ENCODE measurements around the gene PITHD1. TPM values are rescaled to one million over a fixed set of nuclear protein-coding genes. Genes with fewer than 3 reads are reported as not detected.

Gene PITHD1
- total RNA-seq, 6 experiments from 2014 or later = 22.9 to 34.7 (median 30.6) TPM

GRCh38 chr1:23741609-23742008 lies 36.6 kb upstream of the PITHD1 start:
- Histone ChIP-seq H3K36me3 (no peaks in the 10 kb centered on the region), H3K4me3 (no peak overlapping the region), H3K4me1 (peaks cover 0 to 26% (median 6%) of the 10 kb centered on the region in 4 donors), H3K27ac (no peak overlapping the region), H3K9me3 (no peaks in the 10 kb centered on the region), H3K27me3 (no peaks in the 10 kb centered on the region)
- ATAC-seq (no peak), DNase-seq (no peak)
- intact Hi-C loops (cut with DNase I) = loop anchor here in 1 of 2 donors (10.0 kb wide), 1 partner anchor 47 kb away; the partner anchor contains the start of gene RPL11
- WGBS (ENCODE audit: insufficient coverage, low coverage, low lambda C conversion rate, missing lambda C conversion rate) = 89% methylated on average over 5 of the region's 5 CpGs
- TF ChIP-seq POLR2A (IDR thresholded peaks at IDR 0.05) = no peak
- TF ChIP-seq CTCF (IDR thresholded peaks at IDR 0.05) = no peak

DNA sequence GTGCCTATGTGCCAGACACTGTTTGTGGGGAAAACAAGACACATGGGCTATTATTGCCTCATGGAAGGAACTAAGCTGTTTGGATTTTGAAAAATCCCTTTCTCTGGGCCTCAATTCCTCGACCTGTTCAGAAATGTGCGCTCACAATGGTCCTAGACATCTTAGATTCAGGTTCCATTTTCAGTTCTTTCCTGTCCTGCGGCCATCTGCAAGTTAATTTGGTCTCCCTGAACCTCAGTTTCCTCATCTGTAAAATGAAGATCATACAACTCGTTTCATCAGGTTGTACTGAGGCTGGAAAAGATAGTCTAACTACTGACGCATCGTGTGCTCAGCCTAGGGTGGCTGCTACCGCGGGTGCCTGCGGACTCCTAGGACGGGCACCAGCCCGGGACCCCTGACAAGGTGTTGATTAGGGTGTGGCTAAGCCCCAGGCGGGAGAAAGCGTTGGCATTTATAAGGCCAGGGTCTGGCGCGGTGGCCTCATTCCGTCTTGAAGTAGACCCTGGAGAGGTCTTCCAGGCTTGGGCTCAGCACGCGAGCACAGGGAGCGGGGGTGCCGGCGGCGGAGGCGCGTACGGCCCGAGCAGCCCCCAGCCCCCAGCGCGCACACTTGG lies 35.4 kb upstream of the PITHD1 start:
- peak overlapping the region; percentile 98 to 100 (median 100) for H3K4me3 ChIP-seq
- intact Hi-C loops (cut with DNase I) = loop anchor here in 1 of 2 donors (10.0 kb wide), 1 partner anchor 48 kb away; the partner anchor contains the start of gene RPL11
- H3K36me3 ChIP-seq = peaks cover 0 to 2% (median 0%) of the 10 kb centered on the region in 4 donors
- ATAC-seq (peak; percentile 3 to 19 (median 14)), DNase-seq (no peak)
- TF ChIP-seq POLR2A (IDR thresholded peaks at IDR 0.05) = no peak
- TF ChIP-seq CTCF (IDR thresholded peaks at IDR 0.05) = no peak
- peaks cover 0 to 38% (median 6%) of the 10 kb centered on the region in 4 donors for H3K4me1 ChIP-seq
- H3K27ac ChIP-seq = peak overlapping the region; percentile 88 to 94 (median 92)
- H3K27me3 ChIP-seq = no peaks in the 10 kb centered on the region
- 42% methylated on average over 6 of the region's 28 CpGs for WGBS (ENCODE audit: insufficient coverage, low coverage, low lambda C conversion rate, missing lambda C conversion rate)
- H3K9me3 ChIP-seq = no peaks in the 10 kb centered on the region

DNA sequence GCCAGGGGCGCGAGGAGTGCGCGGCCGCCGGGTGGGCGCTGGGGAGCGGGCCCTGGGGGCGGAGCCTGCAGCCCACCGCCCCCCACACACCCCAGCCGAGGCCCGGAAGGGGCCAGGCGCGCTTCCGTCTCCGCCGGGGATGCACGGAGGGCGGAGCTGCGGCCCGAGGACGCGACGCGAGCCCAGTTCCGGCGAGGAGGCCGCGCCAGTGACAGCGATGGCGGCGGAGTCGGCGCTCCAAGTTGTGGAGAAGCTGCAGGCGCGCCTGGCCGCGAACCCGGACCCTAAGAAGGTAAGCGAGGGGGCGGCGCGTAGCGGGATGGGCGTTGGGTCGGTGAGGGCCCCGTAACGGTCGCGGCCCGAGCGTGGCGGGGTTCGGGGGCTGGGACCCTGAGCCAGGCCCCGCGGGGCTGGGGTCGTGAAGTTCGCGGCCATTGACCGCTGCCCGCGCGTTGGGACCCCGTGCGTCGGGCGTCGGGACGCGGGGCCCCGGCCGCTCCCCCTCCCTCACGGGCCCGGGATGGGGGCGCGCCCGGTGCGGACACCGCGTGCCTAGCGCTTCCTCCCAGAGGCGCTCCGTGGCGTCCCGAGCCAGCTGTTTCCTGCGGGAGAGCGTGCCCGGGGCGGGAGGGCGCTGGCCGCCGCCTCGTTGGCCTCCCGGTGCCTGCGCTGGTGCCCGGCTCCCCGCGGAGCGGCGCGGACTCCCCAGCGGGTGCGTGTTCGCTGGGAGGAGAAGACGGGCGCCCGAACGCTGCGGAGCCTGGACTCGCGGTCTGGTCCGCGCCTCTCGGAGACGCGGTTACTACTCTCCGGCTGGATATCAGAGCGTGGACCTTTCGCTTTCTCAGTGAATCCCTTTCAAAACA lies 34.7 kb upstream of the PITHD1 start, which contains the start of gene ELOA:
TSS of gene ELOA (plus strand) at position 185 of the 866 bp plus-strand sequence. CDS start at position 218, 33 bp downstream.
- intact Hi-C loops (cut with DNase I) = loop anchor here in 1 of 2 donors (10.0 kb wide), 1 partner anchor 49 kb away; the partner anchor contains the start of gene RPL11
- ATAC-seq (peak; percentile 86 to 93 (median 92)), DNase-seq (peak; percentile 82 to 87 (median 85))
- peaks cover 0 to 41% (median 6%) of the 10 kb centered on the region in 4 donors for H3K4me1 ChIP-seq
- H3K4me3 ChIP-seq = peak within 1 kb of the TSS; percentile 98 to 100 (median 100)
- no CpG with 5 or more reads among the region's 119 CpGs for WGBS (ENCODE audit: insufficient coverage, low coverage, low lambda C conversion rate, missing lambda C conversion rate)
- H3K27me3 ChIP-seq = no peaks in the 10 kb centered on the region
- peaks cover 0 to 2% (median 0%) of the 10 kb centered on the region in 4 donors for H3K36me3 ChIP-seq
- H3K9me3 ChIP-seq = no peaks in the 10 kb centered on the region
- H3K27ac ChIP-seq = peak within 1 kb of the TSS; percentile 88 to 94 (median 92)
- TF ChIP-seq CTCF (IDR thresholded peaks at IDR 0.05) = no peak
- peak; percentile 85 for TF ChIP-seq POLR2A (IDR thresholded peaks at IDR 0.05)

DNA sequence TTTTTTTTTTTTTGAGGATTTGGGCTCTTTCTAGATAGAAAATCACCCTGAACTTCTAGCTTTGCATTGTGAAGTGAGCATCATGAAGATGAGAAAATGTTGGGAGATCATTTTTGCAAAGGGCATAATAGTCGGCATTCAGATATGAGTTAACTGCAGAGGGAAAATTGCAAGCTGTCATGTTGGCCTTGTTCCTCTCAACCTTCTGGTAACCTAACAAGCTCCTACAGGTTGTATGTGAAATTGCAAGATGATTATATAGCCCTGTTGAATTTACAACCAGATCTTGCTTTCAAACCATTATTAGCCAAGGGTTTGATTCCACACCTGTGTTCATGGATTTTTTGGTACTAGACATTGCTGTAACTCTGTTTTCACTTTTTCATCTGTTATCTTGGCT lies 32.7 kb upstream of the PITHD1 start:
- Histone ChIP-seq H3K4me3 (no peak overlapping the region), H3K27ac (peak overlapping the region in 1 of 3 donors; percentile 94), H3K27me3 (no peaks in the 10 kb centered on the region), H3K4me1 (peaks cover 0 to 41% (median 6%) of the 10 kb centered on the region in 4 donors), H3K9me3 (no peaks in the 10 kb centered on the region), H3K36me3 (peaks cover 0 to 16% (median 2%) of the 10 kb centered on the region in 4 donors)
- ATAC-seq (peak in 3 of 4 donors; percentile 17 to 42 (median 37)), DNase-seq (no peak)
- intact Hi-C loops (cut with DNase I) = loop anchor here in 1 of 2 donors (10.0 kb wide), 1 partner anchor 51 kb away; the partner anchor contains the start of gene RPL11
- TF ChIP-seq CTCF (IDR thresholded peaks at IDR 0.05) = peak in 3 of 4 donors; percentile 33 to 45 (median 40)
- no peak for TF ChIP-seq POLR2A (IDR thresholded peaks at IDR 0.05)
- 25% methylated on average over 1 of the region's 1 CpG for WGBS (ENCODE audit: insufficient coverage, low coverage, low lambda C conversion rate, missing lambda C conversion rate)
